Neural crest cell (in vitro differentiated cells): ENCODE measurements around the gene OR8B12. TPM values are rescaled to one million over a fixed set of nuclear protein-coding genes. Genes with fewer than 3 reads are reported as not detected.

Source experiments
- DNase-seq: peaks from one replicate; pipeline ENCODE4 v3.0.0; 2021; ENCODE audit warnings: low read depth, mixed read lengths, low spot score
- H3K27ac Mint-ChIP-seq: one replicate; pipeline ENCODE4 v1.8.0; 2021; ENCODE audit warnings: mild to moderate bottlenecking, mixed read lengths; ENCODE audit not compliant: unreplicated experiment
- H3K27me3 Mint-ChIP-seq: 2 replicates; pipeline ENCODE4 v1.8.0; 2021; ENCODE audit warnings: low read depth, mild to moderate bottlenecking, mixed read lengths
- H3K36me3 Mint-ChIP-seq: 2 replicates; pipeline ENCODE4 v1.8.0; 2021; ENCODE audit warnings: low read depth, mild to moderate bottlenecking, mixed read lengths
- H3K4me1 Mint-ChIP-seq: 2 replicates; pipeline ENCODE4 v1.8.0; 2021; ENCODE audit warnings: mixed read lengths
- H3K4me3 Mint-ChIP-seq: one replicate; pipeline ENCODE4 v1.8.0; 2021; ENCODE audit warnings: mild to moderate bottlenecking, mixed read lengths
- H3K9me3 Mint-ChIP-seq: 2 replicates; pipeline ENCODE4 v1.8.0; 2021; ENCODE audit warnings: mixed read lengths
- CTCF ChIP-seq: fragments of 200-600 bp; sonication (generic); conservative IDR thresholded peaks from 2 replicates; pipeline ENCODE4 v1.5.0; 2021; ENCODE audit warnings: antibody characterized with exemption, mild to moderate bottlenecking
- total RNA-seq: library from RNA; stranded (reverse); gene quantifications from 2 replicates; pipeline ENCODE4 v1.2.1, GENCODE V29; 2021

Gene OR8B12
- total RNA-seq, 1 donor from 2014 or later = not detected

- TF ChIP-seq CTCF = no peak
- Mint-ChIP-seq H3K36me3 (no peaks in the 10 kb centered on the region), H3K4me3 (no peak overlapping the region), H3K27ac (no peak overlapping the region), H3K27me3 (peaks cover 12% of the 10 kb centered on the region), H3K9me3 (peaks cover 2% of the 10 kb centered on the region), H3K4me1 (no peaks in the 10 kb centered on the region)
- no peak for DNase-seq
Measured at GRCh38 chr11:124570160-124570559, 26.7 kb upstream of the OR8B12 start.

- Mint-ChIP-seq H3K9me3 (no peaks in the 10 kb centered on the region), H3K27ac (no peak within 1 kb of the TSS), H3K4me1 (no peaks in the 10 kb centered on the region), H3K36me3 (no peaks in the 10 kb centered on the region), H3K27me3 (peaks cover 12% of the 10 kb centered on the region), H3K4me3 (no peak within 1 kb of the TSS)
- TF ChIP-seq CTCF = no peak
- DNase-seq = no peak
Measured at GRCh38 chr11:124569697-124570096, 26.2 kb upstream of the OR8B12 start, which contains the start of gene OR8A1. OR8A1 (plus strand) TSS chr11:124569997; CDS start chr11:124570120, 123 bp downstream.

GRCh38 chr11:124556828-124557227 lies 13.4 kb upstream of the OR8B12 start:
- Mint-ChIP-seq H3K4me3 (no peak overlapping the region), H3K9me3 (no peaks in the 10 kb centered on the region), H3K27me3 (peaks cover 25% of the 10 kb centered on the region), H3K27ac (no peak overlapping the region), H3K36me3 (no peaks in the 10 kb centered on the region), H3K4me1 (no peaks in the 10 kb centered on the region)
- no peak for DNase-seq
- TF ChIP-seq CTCF = no peak

- Mint-ChIP-seq H3K9me3 (no peaks in the 10 kb centered on the region), H3K36me3 (no peaks in the 10 kb centered on the region), H3K27ac (no peak overlapping the region), H3K4me1 (no peaks in the 10 kb centered on the region), H3K4me3 (no peak overlapping the region), H3K27me3 (no peaks in the 10 kb centered on the region)
- no peak for TF ChIP-seq CTCF
- no peak for DNase-seq
Measured at GRCh38 chr11:124551987-124552386, 8.5 kb upstream of the OR8B12 start.

- H3K4me3 Mint-ChIP-seq = no peak overlapping the region
- DNase-seq = no peak
- no peaks in the 10 kb centered on the region for H3K9me3 Mint-ChIP-seq
- H3K4me1 Mint-ChIP-seq = no peaks in the 10 kb centered on the region
- H3K27ac Mint-ChIP-seq = no peak overlapping the region
- no peaks in the 10 kb centered on the region for H3K36me3 Mint-ChIP-seq
- peak; percentile 30 for TF ChIP-seq CTCF
- no peaks in the 10 kb centered on the region for H3K27me3 Mint-ChIP-seq
Measured at GRCh38 chr11:124551189-124551588, 7.7 kb upstream of the OR8B12 start.

GRCh38 chr11:124543145-124543544 lies 309 bp downstream of the OR8B12 start:
- no peak for TF ChIP-seq CTCF
- peaks cover 7% of the 10 kb centered on the region for H3K27me3 Mint-ChIP-seq
- H3K9me3 Mint-ChIP-seq = peaks cover 6% of the 10 kb centered on the region
- no peak for DNase-seq
- H3K36me3 Mint-ChIP-seq = no peaks in the 10 kb centered on the region
- no peaks in the 10 kb centered on the region for H3K4me1 Mint-ChIP-seq
- no peak overlapping the region for H3K4me3 Mint-ChIP-seq
- no peak overlapping the region for H3K27ac Mint-ChIP-seq
